Endothelial cell of umbilical vein (primary cell): ENCODE results near the gene TAS2R39. TPM values are rescaled to one million over a fixed set of nuclear protein-coding genes. Genes with fewer than 3 reads are reported as not detected.

Experiments used
- BruUV-seq: library from RNA; stranded (reverse); fragments of 400-500 nt; replicated peaks from 2 replicates; lab custom pipeline; 2021; lab: Mats Ljungman, UMichigan
- CTCF ChIA-PET: fragments of 300-600, 350-600 bp; sonication (Branson Sonifier 250); formaldehyde crosslinking; loops from one replicate; lab custom pipeline; 2021; ENCODE audit warnings: antibody characterized with exemption, inconsistent platforms; lab: Charles Lee
- POLR2A ChIA-PET: fragments of 300-600, 350-600 bp; sonication (Branson Sonifier 250); formaldehyde crosslinking; loops from one replicate; lab custom pipeline; 2021; ENCODE audit warnings: antibody characterized with exemption, inconsistent platforms; lab: Charles Lee
- DNase-seq: peaks from one replicate; pipeline ENCODE4 v3.0.0-alpha.2; 2011; ENCODE audit warnings: low read depth, low spot score
- FAIRE-seq: peaks from 2 replicates; lab custom pipeline; 2011; peaks lifted over from hg19 to GRCh38; lab: Jason Lieb, UNC
- H2AFZ ChIP-seq: 2 replicates; pipeline ENCODE4 v1.6.0; 2012; ENCODE audit warnings: low read depth, low read length, control low read depth, inconsistent platforms
- H3K27ac ChIP-seq: 2 replicates; pipeline ENCODE4 v1.5.1; 2011; ENCODE audit warnings: low read depth, mild to moderate bottlenecking, control low read depth, low read length, moderate library complexity; ENCODE audit not compliant: insufficient read depth
- H3K27me3 ChIP-seq, 2 experiments: 2 replicates each; pipeline versions ENCODE4 v1.6.0 to v1.6.1; 2011; ENCODE audit warnings: low read length in 2 of 2, mixed read lengths in 1 of 2; ENCODE audit not compliant: control insufficient read depth in 2 of 2, insufficient read depth in 2 of 2
- H3K36me3 ChIP-seq, 2 experiments: 2 replicates in 1 of 2; 3 replicates in 1 of 2; pipeline ENCODE4 v1.5.1; 2011; ENCODE audit warnings: low read length in 2 of 2, mild to moderate bottlenecking in 1 of 2, moderate library complexity in 1 of 2; ENCODE audit not compliant: control insufficient read depth in 2 of 2, insufficient read depth in 2 of 2; ENCODE audit errors: extremely low read depth in 1 of 2
- H3K4me1 ChIP-seq: 3 replicates; pipeline ENCODE4 v1.5.1; 2011; ENCODE audit warnings: mild to moderate bottlenecking, low read length; ENCODE audit not compliant: control insufficient read depth, insufficient read depth; ENCODE audit errors: extremely low read depth
- H3K4me2 ChIP-seq: 2 replicates; pipeline ENCODE4 v1.6.1; 2011; ENCODE audit warnings: low read length, control low read depth, mixed read lengths; ENCODE audit not compliant: insufficient read depth
- H3K4me3 ChIP-seq, 3 experiments: fragments of 200-600 bp in 1 of 3; sonication (generic), shearing (Covaris generic) in 1 of 3; replicated peaks in 1 of 3; 2 replicates each; pipeline ENCODE4 v1.5.1; 2011 to 2016; ENCODE audit warnings: control low read depth in 3 of 3, low read length in 3 of 3, mild to moderate bottlenecking in 2 of 3, inconsistent platforms in 1 of 3, low read depth in 1 of 3, moderate library complexity in 1 of 3; ENCODE audit not compliant: insufficient read depth in 1 of 3
- H3K79me2 ChIP-seq: 2 replicates; pipeline ENCODE4 v1.6.0; 2012; ENCODE audit warnings: low read length, inconsistent platforms; ENCODE audit not compliant: control insufficient read depth, insufficient read depth
- H3K9ac ChIP-seq: replicated peaks from 2 replicates; pipeline ENCODE3; 2011; ENCODE audit warnings: low read length, control low read depth; ENCODE audit not compliant: insufficient read depth; ENCODE audit errors: extremely low read depth
- H3K9me1 ChIP-seq: replicated peaks from 3 replicates; pipeline ENCODE4 v1.6.0; 2011; ENCODE audit warnings: mild to moderate bottlenecking, low read length; ENCODE audit not compliant: control insufficient read depth, insufficient read depth; ENCODE audit errors: extremely low read depth
- H3K9me3 ChIP-seq: replicated peaks from 2 replicates; pipeline ENCODE4 v1.5.1; 2012; ENCODE audit warnings: low read length, inconsistent platforms; ENCODE audit not compliant: control insufficient read depth, insufficient read depth
- H4K20me1 ChIP-seq: replicated peaks from 2 replicates; pipeline ENCODE3; 2011; ENCODE audit warnings: mild to moderate bottlenecking, low read length; ENCODE audit not compliant: control insufficient read depth, insufficient read depth; ENCODE audit errors: extremely low read depth
- EZH2 ChIP-seq: IDR thresholded peaks from 2 replicates; pipeline ENCODE4 v1.6.1; 2012; ENCODE audit warnings: borderline replicate concordance, low read depth, mild to moderate bottlenecking, moderate library complexity, low read length, inconsistent platforms; ENCODE audit not compliant: severe bottlenecking
- FOS ChIP-seq: IDR thresholded peaks from 2 replicates; pipeline ENCODE4 v1.6.1; 2011; ENCODE audit warnings: mild to moderate bottlenecking, low read length, moderate library complexity, borderline replicate concordance; ENCODE audit not compliant: insufficient read depth
- GATA2 ChIP-seq: IDR thresholded peaks from 2 replicates; pipeline ENCODE4 v1.7.0; 2011; ENCODE audit warnings: low read depth, mild to moderate bottlenecking, moderate library complexity, mixed read lengths, low read length; ENCODE audit not compliant: insufficient read length, insufficient read depth
- JUN ChIP-seq: IDR thresholded peaks from 2 replicates; pipeline ENCODE4 v1.6.1; 2011; ENCODE audit warnings: borderline replicate concordance, low read depth; ENCODE audit not compliant: insufficient read length, insufficient read depth
- MYC ChIP-seq: IDR thresholded peaks from one replicate; pipeline ENCODE4 v1.6.1; 2011; ENCODE audit warnings: mild to moderate bottlenecking, low read depth, low read length
- POLR2A ChIP-seq: IDR thresholded peaks from 2 replicates; pipeline ENCODE4 v1.6.1; 2012; ENCODE audit warnings: low read depth, mild to moderate bottlenecking, control low read depth, low read length
- POLR2AphosphoS5 ChIP-seq: IDR thresholded peaks from 2 replicates; pipeline ENCODE4 v1.6.1; 2012; ENCODE audit warnings: low read depth, mild to moderate bottlenecking, control low read depth, low read length, moderate library complexity; ENCODE audit not compliant: insufficient read depth
- dilution Hi-C: fragments of 300-500 bp; cut with MboI; formaldehyde crosslinking; loops from one replicate; pipeline ENCODE4 v1.15.0; 2019; ENCODE audit warnings: low sequenced_read_pairs; ENCODE audit not compliant: extremely low pct_ligation_motif_present
- intact Hi-C: fragments of 100-400 bp; cut with micrococcal nuclease; formaldehyde crosslinking; loops from one replicate; pipeline ENCODE4 v1.10.0; 2022
- polyA plus RNA-seq, 4 experiments: library from polyadenylated mRNA; depleted of rRNA in 3 of 4; stranded (reverse) in 3 of 4; unstranded in 1 of 4; fragments of >200 nt; gene quantifications; 2 replicates each; pipeline versions ENCODE4 v1.2.1 to v1.2.3, GENCODE V29; 2011 to 2012; ENCODE audit warnings: missing spikeins in 1 of 4
- total RNA-seq: library from RNA; stranded (reverse); gene quantifications from 2 replicates; pipeline ENCODE4 v1.2.3, GENCODE V29; 2021
- TF ChIP-seq, protein P1 (sequence below), 2 donors: IDR thresholded peaks; 1 replicate in 1 of 2; 2 replicates in 1 of 2; pipeline ENCODE4 v1.5.1; 2011; ENCODE audit warnings: low read length in 2 of 2, mild to moderate bottlenecking in 2 of 2, moderate library complexity in 2 of 2, control low read depth in 1 of 2, inconsistent platforms in 1 of 2, low read depth in 1 of 2; ENCODE audit not compliant: insufficient read depth in 1 of 2; ENCODE audit errors: extremely low read depth in 1 of 2
- TF ChIP-seq, protein P2 (sequence below): IDR thresholded peaks from 2 replicates; pipeline ENCODE4 v1.6.1; 2011; ENCODE audit not compliant: insufficient read depth, insufficient read length

The TAS2R39 gene
- total and polyA plus RNA-seq, 2 donors (not counting 3 experiments of a cell fraction or from before 2014, with no cell fraction given) = not detected

DNA sequence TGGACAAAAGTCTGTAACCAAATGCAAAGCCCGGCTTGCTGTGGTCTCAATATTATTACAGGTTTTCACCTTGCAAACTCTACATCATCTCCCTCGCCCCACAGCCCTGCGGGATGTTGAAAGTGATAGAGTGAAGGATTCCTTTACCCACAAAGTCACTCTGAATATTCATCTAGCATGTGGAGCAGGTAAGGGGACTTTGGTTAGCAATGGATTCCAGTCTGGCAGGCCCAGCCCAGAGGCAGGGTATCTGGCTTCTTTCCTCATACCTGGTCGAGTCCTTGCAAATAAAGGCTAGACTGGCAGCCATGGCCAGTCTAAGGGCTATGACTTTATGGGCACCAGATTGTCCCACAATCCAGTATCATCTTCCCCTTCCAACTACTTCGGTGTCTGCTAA is 41.8 kb downstream of the TAS2R39 start:
- DNase-seq (no peak), FAIRE-seq (no peak)
- intact Hi-C loops (no loop called here), dilution Hi-C loops (no loop called here)
- Histone ChIP-seq H3K27me3 (peaks cover 23 to 32% of the 10 kb centered on the region in 2 experiments), H3K27ac (no peak overlapping the region), H3K9me3 (no peaks in the 10 kb centered on the region), H3K9ac (no peak overlapping the region), H3K36me3 (no peaks in the 10 kb centered on the region), H3K9me1 (no peaks in the 10 kb centered on the region), H3K79me2 (no peaks in the 10 kb centered on the region), H3K4me3 (no peak overlapping the region), H4K20me1 (no peaks in the 10 kb centered on the region), H3K4me1 (no peaks in the 10 kb centered on the region), H3K4me2 (no peak overlapping the region), H2AFZ (no peak overlapping the region)
- TF ChIP-seq EZH2 (no peak), JUN (no peak), POLR2A (no peak), GATA2 (no peak)
- TF ChIP-seq, protein P1, sequence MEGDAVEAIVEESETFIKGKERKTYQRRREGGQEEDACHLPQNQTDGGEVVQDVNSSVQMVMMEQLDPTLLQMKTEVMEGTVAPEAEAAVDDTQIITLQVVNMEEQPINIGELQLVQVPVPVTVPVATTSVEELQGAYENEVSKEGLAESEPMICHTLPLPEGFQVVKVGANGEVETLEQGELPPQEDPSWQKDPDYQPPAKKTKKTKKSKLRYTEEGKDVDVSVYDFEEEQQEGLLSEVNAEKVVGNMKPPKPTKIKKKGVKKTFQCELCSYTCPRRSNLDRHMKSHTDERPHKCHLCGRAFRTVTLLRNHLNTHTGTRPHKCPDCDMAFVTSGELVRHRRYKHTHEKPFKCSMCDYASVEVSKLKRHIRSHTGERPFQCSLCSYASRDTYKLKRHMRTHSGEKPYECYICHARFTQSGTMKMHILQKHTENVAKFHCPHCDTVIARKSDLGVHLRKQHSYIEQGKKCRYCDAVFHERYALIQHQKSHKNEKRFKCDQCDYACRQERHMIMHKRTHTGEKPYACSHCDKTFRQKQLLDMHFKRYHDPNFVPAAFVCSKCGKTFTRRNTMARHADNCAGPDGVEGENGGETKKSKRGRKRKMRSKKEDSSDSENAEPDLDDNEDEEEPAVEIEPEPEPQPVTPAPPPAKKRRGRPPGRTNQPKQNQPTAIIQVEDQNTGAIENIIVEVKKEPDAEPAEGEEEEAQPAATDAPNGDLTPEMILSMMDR (IDR thresholded peaks at IDR 0.05; ENCODE audit: extremely low read depth in 1 of 2, insufficient read depth in 1 of 2, low read depth in 1 of 2, low read length in 2 of 2) = no peak
- ChIA-PET POLR2A (no interaction called here), CTCF (interaction anchor here (1.3 to 1.9 kb wide), 3 partner anchors 10 to 15 kb away, joined by 3 to 28 read pairs (median 5); no protein-coding TSS in a partner anchor)
- BruUV-seq = no TSS peak

DNA sequence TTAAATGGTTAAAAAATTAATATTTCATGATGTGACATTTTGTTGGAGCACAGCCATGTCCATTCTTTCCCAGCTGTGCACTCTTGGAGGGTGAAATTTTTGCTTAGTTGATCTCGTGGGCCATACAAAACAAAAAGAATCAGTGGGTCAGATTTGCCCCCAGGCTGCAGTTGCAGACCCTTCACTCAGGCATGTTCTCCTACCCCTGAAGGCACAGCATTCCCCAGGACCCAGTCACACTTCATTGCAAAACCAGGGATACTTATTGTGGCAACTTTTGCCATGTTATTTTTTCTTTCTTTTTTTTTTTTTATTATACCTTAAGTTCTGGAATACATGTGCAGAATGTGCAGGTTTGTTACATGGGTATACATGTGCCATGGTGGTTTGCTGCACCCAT is 44.6 kb downstream of the TAS2R39 start:
- Histone ChIP-seq H3K4me3 (no peak overlapping the region), H3K27ac (no peak overlapping the region), H3K9me1 (no peaks in the 10 kb centered on the region), H3K9ac (no peak overlapping the region), H3K27me3 (peaks cover 17 to 23% of the 10 kb centered on the region in 2 experiments), H3K4me2 (no peak overlapping the region), H3K4me1 (no peaks in the 10 kb centered on the region), H4K20me1 (no peaks in the 10 kb centered on the region), H3K9me3 (no peaks in the 10 kb centered on the region), H2AFZ (no peak overlapping the region), H3K36me3 (no peaks in the 10 kb centered on the region), H3K79me2 (no peaks in the 10 kb centered on the region)
- FAIRE-seq = no peak
- dilution Hi-C loops = no loop called here
- TF ChIP-seq POLR2AphosphoS5 = no peak
- TF ChIP-seq FOS = no peak
- TF ChIP-seq MYC = no peak
- TF ChIP-seq JUN = no peak
- TF ChIP-seq, protein P1 (IDR thresholded peaks at IDR 0.05; ENCODE audit: extremely low read depth in 1 of 2, insufficient read depth in 1 of 2, low read depth in 1 of 2, low read length in 2 of 2) = no peak
- TF ChIP-seq, protein P2, sequence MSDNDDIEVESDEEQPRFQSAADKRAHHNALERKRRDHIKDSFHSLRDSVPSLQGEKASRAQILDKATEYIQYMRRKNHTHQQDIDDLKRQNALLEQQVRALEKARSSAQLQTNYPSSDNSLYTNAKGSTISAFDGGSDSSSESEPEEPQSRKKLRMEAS = no peak
- no peak for TF ChIP-seq GATA2
- no peak for TF ChIP-seq POLR2A
- TF ChIP-seq EZH2 = no peak
- no TSS peak for BruUV-seq
- intact Hi-C loops = no loop called here
- no peak for DNase-seq
- CTCF ChIA-PET = interaction anchor here (3.2 kb wide), 1 partner anchor 13 kb away, joined by 22 read pairs; no protein-coding TSS in a partner anchor
- POLR2A ChIA-PET = no interaction called here
